C4-2B (cell line): ENCODE results near the gene RAB17.
A peak's percentile ranks its signal among the peaks of the same experiment; 100 is the strongest.

Experiments used
- H3K27ac ChIP-seq: fragments of 450-650 bp; 2 replicates; pipeline ENCODE4 v1.5.1; 2017
- CTCF ChIP-seq: fragments of 450-650 bp; conservative IDR thresholded peaks from 2 replicates; pipeline ENCODE4 v1.5.1; 2017; ENCODE audit warnings: mild to moderate bottlenecking
- ZFX ChIP-seq: fragments of 450-650 bp; IDR thresholded peaks from 2 replicates; pipeline ENCODE4 v1.6.1; 2017

The RAB17 gene

GRCh38 chr2:237573721-237574415, 16.7 kb downstream of the RAB17 start:
- peak overlapping the region; percentile 76 for H3K27ac ChIP-seq
- TF ChIP-seq ZFX (no peak), CTCF (no peak)

GRCh38 chr2:237572742-237573101, 17.8 kb downstream of the RAB17 start:
- TF ChIP-seq ZFX = no peak
- no peak for TF ChIP-seq CTCF
- peak overlapping the region; percentile 76 for H3K27ac ChIP-seq

GRCh38 chr2:237572021-237572741, 18.4 kb downstream of the RAB17 start:
- TF ChIP-seq CTCF = peak; percentile 98
- no peak for TF ChIP-seq ZFX
- H3K27ac ChIP-seq = peak overlapping the region; percentile 76

GRCh38 chr2:237571551-237571950, 19.0 kb downstream of the RAB17 start:
- TF ChIP-seq CTCF (no peak), ZFX (no peak)
- peak overlapping the region; percentile 76 for H3K27ac ChIP-seq

GRCh38 chr2:237570776-237571335, 19.7 kb downstream of the RAB17 start:
- H3K27ac ChIP-seq = no peak overlapping the region
- no peak for TF ChIP-seq CTCF
- TF ChIP-seq ZFX = no peak

GRCh38 chr2:237569896-237570295, 20.6 kb downstream of the RAB17 start:
- TF ChIP-seq CTCF (no peak), ZFX (no peak)
- no peak overlapping the region for H3K27ac ChIP-seq

- H3K27ac ChIP-seq = no peak overlapping the region
- TF ChIP-seq CTCF = no peak
- TF ChIP-seq ZFX = no peak
Measured at GRCh38 chr2:237569041-237569440, 21.5 kb downstream of the RAB17 start.
